Measurements from ENCODE around the gene FRY.

Gene FRY

DNA sequence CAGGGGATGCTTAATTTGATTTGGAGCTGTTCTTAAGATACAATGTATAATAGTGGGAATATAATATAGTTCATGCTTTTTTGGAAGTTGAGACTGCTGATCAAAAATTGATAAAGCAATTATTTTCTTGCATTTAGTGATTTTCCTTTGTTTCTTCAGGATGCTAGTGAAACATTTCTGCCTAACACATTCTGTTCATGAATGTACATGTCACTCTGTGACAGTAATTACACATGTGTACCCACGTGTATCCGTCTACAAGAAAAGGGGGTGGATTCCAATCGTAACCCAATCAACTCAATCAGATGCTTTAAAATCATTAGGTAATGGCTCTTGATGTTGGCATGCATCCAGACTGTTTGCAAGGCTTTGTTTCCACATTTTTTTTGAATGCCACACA is 5.0 kb upstream of the FRY start:
- no peaks in the 10 kb centered on the region for H3K36me3 Mint-ChIP-seq (ENCODE audit: low read depth)

DNA sequence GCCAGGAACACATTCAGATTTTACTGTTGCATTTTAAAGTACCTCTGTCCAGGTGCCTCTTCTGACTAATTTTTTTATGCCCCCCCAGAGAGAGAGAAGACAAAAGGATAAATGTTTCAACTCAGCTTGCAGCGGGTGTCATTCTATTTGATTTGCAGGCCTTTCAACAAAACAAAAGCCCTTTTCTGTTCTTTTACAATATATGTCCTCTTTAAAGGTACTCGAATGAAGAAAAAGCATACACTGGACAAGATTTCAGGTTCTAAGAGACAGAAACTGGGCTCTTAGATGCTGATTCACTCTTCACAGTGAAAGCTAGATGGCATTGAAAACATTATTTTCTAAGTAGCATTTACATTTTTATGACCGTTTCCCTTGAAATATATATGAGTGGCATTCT is 2.9 kb upstream of the FRY start:
- Mint-ChIP-seq H3K4me1 (peaks cover 16% of the 10 kb centered on the region), H3K9me3 (no peaks in the 10 kb centered on the region), H3K27me3 (ENCODE audit: low read depth, poor library complexity) (peaks cover 35% of the 10 kb centered on the region), H3K36me3 (ENCODE audit: low read depth) (no peaks in the 10 kb centered on the region), H3K27ac (no peak overlapping the region), H3K4me3 (no peak overlapping the region)
- TF ChIP-seq, protein P1, sequence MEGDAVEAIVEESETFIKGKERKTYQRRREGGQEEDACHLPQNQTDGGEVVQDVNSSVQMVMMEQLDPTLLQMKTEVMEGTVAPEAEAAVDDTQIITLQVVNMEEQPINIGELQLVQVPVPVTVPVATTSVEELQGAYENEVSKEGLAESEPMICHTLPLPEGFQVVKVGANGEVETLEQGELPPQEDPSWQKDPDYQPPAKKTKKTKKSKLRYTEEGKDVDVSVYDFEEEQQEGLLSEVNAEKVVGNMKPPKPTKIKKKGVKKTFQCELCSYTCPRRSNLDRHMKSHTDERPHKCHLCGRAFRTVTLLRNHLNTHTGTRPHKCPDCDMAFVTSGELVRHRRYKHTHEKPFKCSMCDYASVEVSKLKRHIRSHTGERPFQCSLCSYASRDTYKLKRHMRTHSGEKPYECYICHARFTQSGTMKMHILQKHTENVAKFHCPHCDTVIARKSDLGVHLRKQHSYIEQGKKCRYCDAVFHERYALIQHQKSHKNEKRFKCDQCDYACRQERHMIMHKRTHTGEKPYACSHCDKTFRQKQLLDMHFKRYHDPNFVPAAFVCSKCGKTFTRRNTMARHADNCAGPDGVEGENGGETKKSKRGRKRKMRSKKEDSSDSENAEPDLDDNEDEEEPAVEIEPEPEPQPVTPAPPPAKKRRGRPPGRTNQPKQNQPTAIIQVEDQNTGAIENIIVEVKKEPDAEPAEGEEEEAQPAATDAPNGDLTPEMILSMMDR (IDR thresholded peaks at IDR 0.05): no peak
- DNase-seq: no peak

More for the DNA sequence above, 5.0 kb upstream of the FRY start:
- Mint-ChIP-seq H3K4me1 (peaks cover 27% of the 10 kb centered on the region), H3K9me3 (no peaks in the 10 kb centered on the region), H3K27ac (no peak overlapping the region), H3K4me3 (no peak overlapping the region), H3K27me3 (ENCODE audit: low read depth, poor library complexity) (peaks cover 17% of the 10 kb centered on the region)
- TF ChIP-seq, protein P1 (IDR thresholded peaks at IDR 0.05): no peak
- no peak for DNase-seq

DNA sequence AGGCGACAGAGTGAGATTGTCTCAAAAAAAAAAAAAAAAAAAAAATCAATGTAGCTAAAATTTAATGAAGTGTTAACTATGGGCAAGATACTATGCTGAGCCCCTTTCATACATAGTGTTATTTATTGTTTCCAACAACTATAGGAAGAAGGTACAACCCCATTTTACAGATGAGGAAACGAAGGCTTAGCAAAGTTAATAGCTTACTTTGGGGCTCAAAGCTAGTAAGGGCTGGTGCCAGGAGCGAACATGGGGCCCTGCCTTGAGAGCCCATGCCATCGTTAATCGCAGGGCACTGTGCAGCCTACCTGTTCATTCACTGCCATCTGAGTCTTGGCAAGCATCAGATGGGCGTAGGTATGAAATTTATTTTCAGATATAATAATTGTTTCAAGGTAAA is 1.9 kb upstream of the FRY start:
- H3K4me3 Mint-ChIP-seq: no peak overlapping the region
- peaks cover 16% of the 10 kb centered on the region for H3K4me1 Mint-ChIP-seq
- peaks cover 43% of the 10 kb centered on the region for H3K27me3 Mint-ChIP-seq (ENCODE audit: low read depth, poor library complexity)
- DNase-seq: no peak
- no peaks in the 10 kb centered on the region for H3K36me3 Mint-ChIP-seq (ENCODE audit: low read depth)
- H3K27ac Mint-ChIP-seq: no peak overlapping the region
- TF ChIP-seq, protein P1 (IDR thresholded peaks at IDR 0.05): no peak
- H3K9me3 Mint-ChIP-seq: no peaks in the 10 kb centered on the region

DNA sequence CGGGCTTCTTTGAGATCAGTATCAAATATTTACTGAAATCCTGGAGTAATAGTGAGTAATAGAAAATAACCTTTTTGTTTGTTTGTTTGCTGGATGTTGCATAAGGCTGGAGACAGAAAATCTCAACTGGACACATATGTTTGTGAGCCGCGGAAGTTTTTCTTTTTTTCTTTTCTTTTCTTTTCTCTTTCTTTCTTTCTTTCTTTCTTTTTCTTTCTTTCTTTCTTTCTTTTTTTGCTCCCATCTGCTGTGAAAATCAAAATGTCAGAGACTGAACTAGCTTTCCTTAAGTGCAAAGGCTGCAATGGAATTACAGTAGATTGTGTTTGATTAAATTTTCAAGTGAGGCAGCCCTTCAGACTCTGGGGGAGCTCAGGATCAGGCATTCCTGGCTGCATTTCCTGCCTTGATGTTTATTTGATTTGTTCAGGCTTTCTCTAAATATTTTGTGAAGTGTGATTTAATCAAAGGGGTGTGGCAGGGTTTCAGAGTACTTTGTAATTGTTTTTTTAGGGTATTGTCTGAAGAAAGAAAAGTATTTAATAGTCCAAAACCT is 319 bp downstream of the FRY start:
- H3K27ac Mint-ChIP-seq: no peak overlapping the region
- H3K27me3 Mint-ChIP-seq (ENCODE audit: low read depth, poor library complexity): peaks cover 40% of the 10 kb centered on the region
- TF ChIP-seq, protein P1 (IDR thresholded peaks at IDR 0.05): no peak
- no peak for DNase-seq
- no peaks in the 10 kb centered on the region for H3K9me3 Mint-ChIP-seq
- H3K36me3 Mint-ChIP-seq (ENCODE audit: low read depth): no peaks in the 10 kb centered on the region
- H3K4me1 Mint-ChIP-seq: peaks cover 30% of the 10 kb centered on the region
- H3K4me3 Mint-ChIP-seq: peak overlapping the region; percentile 89

DNA sequence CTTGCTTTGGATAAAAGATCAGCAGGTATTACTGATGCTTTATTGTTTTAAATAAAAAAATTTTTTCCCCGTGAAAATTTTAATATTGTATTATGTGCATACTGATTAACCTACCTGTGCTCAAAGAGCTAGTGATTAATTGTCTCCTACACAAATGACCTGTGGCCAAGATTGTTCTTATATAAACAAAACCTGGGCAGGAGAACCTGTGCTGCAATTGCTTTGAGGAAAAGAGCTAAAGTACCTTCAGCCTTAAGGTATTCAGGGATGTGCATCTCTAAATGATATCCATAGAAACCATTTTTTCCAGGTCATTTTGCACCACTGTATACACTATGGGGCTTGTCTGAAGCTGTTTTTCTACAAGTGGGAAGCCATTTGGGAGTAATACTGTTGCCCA is 1.2 kb downstream of the FRY start:
- Mint-ChIP-seq H3K27me3 (ENCODE audit: low read depth, poor library complexity) (peaks cover 40% of the 10 kb centered on the region), H3K36me3 (ENCODE audit: low read depth) (no peaks in the 10 kb centered on the region), H3K4me1 (peaks cover 35% of the 10 kb centered on the region), H3K9me3 (no peaks in the 10 kb centered on the region), H3K4me3 (no peak overlapping the region), H3K27ac (no peak overlapping the region)
- no peak for DNase-seq
- TF ChIP-seq, protein P1 (IDR thresholded peaks at IDR 0.05): no peak

DNA sequence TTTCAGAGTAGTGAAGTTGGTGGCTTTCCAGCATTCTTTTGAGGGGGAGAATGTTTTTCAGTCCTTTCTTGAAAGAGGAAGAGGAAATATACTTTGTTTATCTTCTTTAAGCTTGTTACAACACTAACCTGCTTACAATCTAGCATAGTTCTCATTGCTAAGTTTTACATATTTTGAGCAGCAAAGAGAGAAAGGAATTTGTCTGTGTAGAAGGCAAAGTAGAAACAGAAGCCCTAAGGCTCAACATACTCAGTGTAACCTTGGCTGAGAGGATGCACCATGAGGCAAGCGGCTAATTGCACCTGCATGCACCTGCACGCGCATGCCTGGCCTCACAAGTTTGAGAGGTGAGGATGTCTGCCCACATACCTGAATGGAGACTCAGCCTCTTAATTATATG is 2.2 kb downstream of the FRY start:
- peaks cover 35% of the 10 kb centered on the region for H3K4me1 Mint-ChIP-seq
- H3K27ac Mint-ChIP-seq: no peak overlapping the region
- no peaks in the 10 kb centered on the region for H3K9me3 Mint-ChIP-seq
- no peaks in the 10 kb centered on the region for H3K36me3 Mint-ChIP-seq (ENCODE audit: low read depth)
- no peak for DNase-seq
- peaks cover 37% of the 10 kb centered on the region for H3K27me3 Mint-ChIP-seq (ENCODE audit: low read depth, poor library complexity)
- TF ChIP-seq, protein P1 (IDR thresholded peaks at IDR 0.05): no peak
- H3K4me3 Mint-ChIP-seq: no peak overlapping the region

Measured in nephron progenitor cell (in vitro differentiated cells).